ENCODE data around the gene PATE2.

The PATE2 gene

GRCh38 chr11:125770583-125770982 lies 8.0 kb downstream of the PATE2 start:
- Histone ChIP-seq H3K36me3 (ENCODE audit: control insufficient read depth, insufficient read depth, low read length) (no peaks in the 10 kb centered on the region), H3K4me1 (ENCODE audit: control insufficient read depth, insufficient read depth, low read length, poor library complexity, severe bottlenecking) (no peaks in the 10 kb centered on the region), H3K9me3 (ENCODE audit: control insufficient read depth, low read length) (no peaks in the 10 kb centered on the region), H3K27ac (ENCODE audit: low read depth, low read length, severe bottlenecking) (no peak overlapping the region), H3K4me3 (ENCODE audit: extremely low read depth, insufficient read depth, low read length, poor library complexity, severe bottlenecking) (no peak overlapping the region)
- 81 to 96% methylated on average over 2 of the region's 2 CpGs for WGBS, 2 experiments (ENCODE audit: insufficient coverage in 2 of 2)

- Histone ChIP-seq H3K27ac (ENCODE audit: low read depth, low read length, severe bottlenecking) (no peak overlapping the region), H3K4me1 (ENCODE audit: control insufficient read depth, insufficient read depth, low read length, poor library complexity, severe bottlenecking) (no peaks in the 10 kb centered on the region), H3K4me3 (ENCODE audit: extremely low read depth, insufficient read depth, low read length, poor library complexity, severe bottlenecking) (no peak overlapping the region), H3K9me3 (ENCODE audit: control insufficient read depth, low read length) (no peaks in the 10 kb centered on the region), H3K36me3 (ENCODE audit: control insufficient read depth, insufficient read depth, low read length) (no peaks in the 10 kb centered on the region)
- WGBS, 2 experiments (ENCODE audit: insufficient coverage in 2 of 2) = 79 to 82% methylated on average over 3 to 8 of the region's 10 CpGs
Observed at GRCh38 chr11:125768336-125769046, 10.1 kb downstream of the PATE2 start.

GRCh38 chr11:125766251-125766650 lies 12.4 kb downstream of the PATE2 start:
- whole genome bisulfite sequencing, 2 experiments (ENCODE audit: insufficient coverage in 2 of 2) = 67% methylated on average over 1 of the region's 1 CpG; no CpG with 5 or more reads in 1 of the 2 experiments
- no peaks in the 10 kb centered on the region for H3K9me3 ChIP-seq (ENCODE audit: control insufficient read depth, low read length)
- H3K27ac ChIP-seq (ENCODE audit: low read depth, low read length, severe bottlenecking) = no peak overlapping the region
- no peaks in the 10 kb centered on the region for H3K4me1 ChIP-seq (ENCODE audit: control insufficient read depth, insufficient read depth, low read length, poor library complexity, severe bottlenecking)
- no peak overlapping the region for H3K4me3 ChIP-seq (ENCODE audit: extremely low read depth, insufficient read depth, low read length, poor library complexity, severe bottlenecking)
- no peaks in the 10 kb centered on the region for H3K36me3 ChIP-seq (ENCODE audit: control insufficient read depth, insufficient read depth, low read length)

GRCh38 chr11:125763483-125763882 lies 15.1 kb downstream of the PATE2 start:
- no peaks in the 10 kb centered on the region for H3K36me3 ChIP-seq (ENCODE audit: control insufficient read depth, insufficient read depth, low read length)
- H3K9me3 ChIP-seq (ENCODE audit: control insufficient read depth, low read length) = no peaks in the 10 kb centered on the region
- WGBS, 2 experiments (ENCODE audit: insufficient coverage in 2 of 2) = no CpG with 5 or more reads among the region's 2 CpGs
- no peaks in the 10 kb centered on the region for H3K4me1 ChIP-seq (ENCODE audit: control insufficient read depth, insufficient read depth, low read length, poor library complexity, severe bottlenecking)
- H3K4me3 ChIP-seq (ENCODE audit: extremely low read depth, insufficient read depth, low read length, poor library complexity, severe bottlenecking) = no peak overlapping the region
- no peak overlapping the region for H3K27ac ChIP-seq (ENCODE audit: low read depth, low read length, severe bottlenecking)

GRCh38 chr11:125762445-125762844 lies 16.2 kb downstream of the PATE2 start:
- no CpG with 5 or more reads among the region's 1 CpG for WGBS, 2 experiments (ENCODE audit: insufficient coverage in 2 of 2)
- no peaks in the 10 kb centered on the region for H3K9me3 ChIP-seq (ENCODE audit: control insufficient read depth, low read length)
- no peak overlapping the region for H3K4me3 ChIP-seq (ENCODE audit: extremely low read depth, insufficient read depth, low read length, poor library complexity, severe bottlenecking)
- no peak overlapping the region for H3K27ac ChIP-seq (ENCODE audit: low read depth, low read length, severe bottlenecking)
- H3K4me1 ChIP-seq (ENCODE audit: control insufficient read depth, insufficient read depth, low read length, poor library complexity, severe bottlenecking) = no peaks in the 10 kb centered on the region
- H3K36me3 ChIP-seq (ENCODE audit: control insufficient read depth, insufficient read depth, low read length) = no peaks in the 10 kb centered on the region

- no peaks in the 10 kb centered on the region for H3K4me1 ChIP-seq (ENCODE audit: control insufficient read depth, insufficient read depth, low read length, poor library complexity, severe bottlenecking)
- H3K9me3 ChIP-seq (ENCODE audit: control insufficient read depth, low read length) = no peaks in the 10 kb centered on the region
- H3K4me3 ChIP-seq (ENCODE audit: extremely low read depth, insufficient read depth, low read length, poor library complexity, severe bottlenecking) = no peak overlapping the region
- no peaks in the 10 kb centered on the region for H3K36me3 ChIP-seq (ENCODE audit: control insufficient read depth, insufficient read depth, low read length)
- WGBS, 2 experiments (ENCODE audit: insufficient coverage in 2 of 2) = 89 to 94% methylated on average over 4 to 7 of the region's 7 CpGs
- no peak overlapping the region for H3K27ac ChIP-seq (ENCODE audit: low read depth, low read length, severe bottlenecking)
Observed at GRCh38 chr11:125756050-125756449, 22.6 kb downstream of the PATE2 start.

- no peak overlapping the region for H3K4me3 ChIP-seq (ENCODE audit: extremely low read depth, insufficient read depth, low read length, poor library complexity, severe bottlenecking)
- 50% methylated on average over 1 of the region's 2 CpGs; no CpG with 5 or more reads in 1 of the 2 experiments for WGBS, 2 experiments (ENCODE audit: insufficient coverage in 2 of 2)
Observed at GRCh38 chr11:125750629-125751028, 28.0 kb downstream of the PATE2 start.

GRCh38 chr11:125745979-125746378 lies 32.6 kb downstream of the PATE2 start, which contains the start of gene PATE1:
Gene PATE1 (plus strand): TSS chr11:125746279. CDS start chr11:125746305, 26 bp downstream.
- WGBS, 2 experiments (ENCODE audit: insufficient coverage in 2 of 2) = 100% methylated on average over 1 of the region's 3 CpGs
- H3K36me3 ChIP-seq (ENCODE audit: control insufficient read depth, insufficient read depth, low read length) = no peaks in the 10 kb centered on the region
- H3K4me3 ChIP-seq (ENCODE audit: extremely low read depth, insufficient read depth, low read length, poor library complexity, severe bottlenecking) = no peak within 1 kb of the TSS

More at GRCh38 chr11:125750629-125751028, 28.0 kb downstream of the PATE2 start:
- H3K4me1 ChIP-seq (ENCODE audit: control insufficient read depth, insufficient read depth, low read length, poor library complexity, severe bottlenecking) = no peaks in the 10 kb centered on the region
- no peaks in the 10 kb centered on the region for H3K9me3 ChIP-seq (ENCODE audit: control insufficient read depth, low read length)
- H3K27ac ChIP-seq (ENCODE audit: low read depth, low read length, severe bottlenecking) = no peak overlapping the region
- H3K36me3 ChIP-seq (ENCODE audit: control insufficient read depth, insufficient read depth, low read length) = no peaks in the 10 kb centered on the region

GRCh38 chr11:125743681-125744080 lies 34.9 kb downstream of the PATE2 start:
- Histone ChIP-seq H3K9me3 (ENCODE audit: control insufficient read depth, low read length) (no peaks in the 10 kb centered on the region), H3K4me3 (ENCODE audit: extremely low read depth, insufficient read depth, low read length, poor library complexity, severe bottlenecking) (no peak overlapping the region), H3K4me1 (ENCODE audit: control insufficient read depth, insufficient read depth, low read length, poor library complexity, severe bottlenecking) (no peaks in the 10 kb centered on the region), H3K36me3 (ENCODE audit: control insufficient read depth, insufficient read depth, low read length) (no peaks in the 10 kb centered on the region), H3K27ac (ENCODE audit: low read depth, low read length, severe bottlenecking) (no peak overlapping the region)
- WGBS, 2 experiments (ENCODE audit: insufficient coverage in 2 of 2) = 100% methylated on average over 1 of the region's 1 CpG

More at GRCh38 chr11:125745979-125746378, 32.6 kb downstream of the PATE2 start, which contains the start of gene PATE1:
- no peak within 1 kb of the TSS for H3K27ac ChIP-seq (ENCODE audit: low read depth, low read length, severe bottlenecking)
- H3K4me1 ChIP-seq (ENCODE audit: control insufficient read depth, insufficient read depth, low read length, poor library complexity, severe bottlenecking) = no peaks in the 10 kb centered on the region
- no peaks in the 10 kb centered on the region for H3K9me3 ChIP-seq (ENCODE audit: control insufficient read depth, low read length)

- Histone ChIP-seq H3K4me3 (ENCODE audit: extremely low read depth, insufficient read depth, low read length, poor library complexity, severe bottlenecking) (no peak overlapping the region), H3K27ac (ENCODE audit: low read depth, low read length, severe bottlenecking) (no peak overlapping the region), H3K4me1 (ENCODE audit: control insufficient read depth, insufficient read depth, low read length, poor library complexity, severe bottlenecking) (no peaks in the 10 kb centered on the region), H3K9me3 (ENCODE audit: control insufficient read depth, low read length) (no peaks in the 10 kb centered on the region), H3K36me3 (ENCODE audit: control insufficient read depth, insufficient read depth, low read length) (no peaks in the 10 kb centered on the region)
Observed at GRCh38 chr11:125740617-125741016, 38.0 kb downstream of the PATE2 start.

GRCh38 chr11:125728969-125729368 lies 49.7 kb downstream of the PATE2 start:
- H3K4me3 ChIP-seq (ENCODE audit: extremely low read depth, insufficient read depth, low read length, poor library complexity, severe bottlenecking) = no peak overlapping the region

More at GRCh38 chr11:125728969-125729368, 49.7 kb downstream of the PATE2 start:
- 79 to 86% methylated on average over 3 of the region's 3 CpGs for WGBS, 2 experiments (ENCODE audit: insufficient coverage in 2 of 2)
- no peaks in the 10 kb centered on the region for H3K36me3 ChIP-seq (ENCODE audit: control insufficient read depth, insufficient read depth, low read length)
- H3K27ac ChIP-seq (ENCODE audit: low read depth, low read length, severe bottlenecking) = no peak overlapping the region
- H3K4me1 ChIP-seq (ENCODE audit: control insufficient read depth, insufficient read depth, low read length, poor library complexity, severe bottlenecking) = no peaks in the 10 kb centered on the region
- no peaks in the 10 kb centered on the region for H3K9me3 ChIP-seq (ENCODE audit: control insufficient read depth, low read length)

Measured in mesodermal cell (in vitro differentiated cells).